IPS DF 4.7 (cell line): ENCODE results near the gene ROBO1.

Experiments used
- DNase-seq: peaks from one replicate; pipeline ENCODE4 v3.0.0-alpha.2; 2013; ENCODE audit warnings: low spot score; ENCODE audit errors: extremely low read depth

Gene ROBO1

DNA sequence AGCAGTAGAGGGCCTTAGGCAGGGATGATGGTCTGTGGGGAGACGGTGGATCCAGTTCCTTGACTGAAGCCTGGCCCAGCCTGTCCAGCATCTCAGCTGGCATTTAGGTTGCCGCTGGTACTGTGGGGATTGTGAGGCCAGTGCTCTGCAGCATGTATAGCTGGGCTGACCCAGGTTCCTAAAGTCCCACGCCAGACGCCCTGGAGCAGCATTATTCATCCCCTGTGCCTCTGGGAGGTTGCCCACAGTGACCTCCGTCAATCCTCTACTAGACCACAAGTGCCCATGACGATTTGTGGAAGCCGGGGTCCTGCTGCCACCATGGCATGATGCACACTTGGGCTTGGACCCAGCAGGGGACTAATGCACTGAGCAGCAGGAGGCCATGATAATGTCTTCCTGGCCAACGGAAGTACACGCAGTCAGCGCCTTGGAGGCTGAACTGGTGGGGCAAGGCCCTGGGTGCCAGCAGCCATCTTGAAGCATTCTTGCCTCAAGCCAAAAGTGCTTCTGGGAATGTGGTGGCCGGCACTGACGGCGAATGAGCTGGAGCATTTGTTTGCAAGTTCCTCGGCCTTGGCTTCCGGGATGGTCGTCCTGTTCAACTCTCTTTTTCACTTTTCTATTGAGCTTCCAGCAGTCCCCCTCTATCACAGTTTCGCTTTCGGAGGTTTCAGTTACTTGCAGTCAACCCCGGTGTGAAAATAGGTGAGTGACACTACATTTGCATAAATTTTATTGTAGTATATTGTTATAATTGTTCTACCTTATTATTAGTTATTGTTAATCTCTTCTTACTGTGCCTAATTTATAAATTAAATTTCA is 949.4 kb downstream of the ROBO1 start:
- no peak for DNase-seq

GRCh38 chr3:78814893-78815562 is 952.8 kb downstream of the ROBO1 start:
- DNase-seq: no peak

GRCh38 chr3:78812166-78812565 is 955.6 kb downstream of the ROBO1 start:
- no peak for DNase-seq

DNA sequence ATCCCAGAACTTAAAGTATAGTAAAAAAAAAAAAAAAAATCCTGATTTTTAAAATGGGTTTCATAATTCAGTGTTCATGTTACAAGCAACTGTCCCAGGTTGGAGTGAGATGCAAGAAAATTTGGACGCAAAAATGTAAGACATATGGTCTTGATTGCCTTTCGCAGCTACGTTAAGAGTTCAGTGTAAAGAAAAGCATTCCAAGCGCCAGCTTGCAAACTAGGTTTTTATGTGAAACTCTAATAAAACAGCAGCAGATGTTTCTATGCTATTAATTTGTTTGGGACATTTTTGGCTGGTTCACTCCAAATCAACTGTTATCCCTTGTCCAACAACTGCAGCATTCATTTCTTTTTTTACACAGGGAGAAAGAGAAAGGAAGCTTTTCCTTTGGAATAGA is 957.8 kb downstream of the ROBO1 start:
- DNase-seq: no peak

DNA sequence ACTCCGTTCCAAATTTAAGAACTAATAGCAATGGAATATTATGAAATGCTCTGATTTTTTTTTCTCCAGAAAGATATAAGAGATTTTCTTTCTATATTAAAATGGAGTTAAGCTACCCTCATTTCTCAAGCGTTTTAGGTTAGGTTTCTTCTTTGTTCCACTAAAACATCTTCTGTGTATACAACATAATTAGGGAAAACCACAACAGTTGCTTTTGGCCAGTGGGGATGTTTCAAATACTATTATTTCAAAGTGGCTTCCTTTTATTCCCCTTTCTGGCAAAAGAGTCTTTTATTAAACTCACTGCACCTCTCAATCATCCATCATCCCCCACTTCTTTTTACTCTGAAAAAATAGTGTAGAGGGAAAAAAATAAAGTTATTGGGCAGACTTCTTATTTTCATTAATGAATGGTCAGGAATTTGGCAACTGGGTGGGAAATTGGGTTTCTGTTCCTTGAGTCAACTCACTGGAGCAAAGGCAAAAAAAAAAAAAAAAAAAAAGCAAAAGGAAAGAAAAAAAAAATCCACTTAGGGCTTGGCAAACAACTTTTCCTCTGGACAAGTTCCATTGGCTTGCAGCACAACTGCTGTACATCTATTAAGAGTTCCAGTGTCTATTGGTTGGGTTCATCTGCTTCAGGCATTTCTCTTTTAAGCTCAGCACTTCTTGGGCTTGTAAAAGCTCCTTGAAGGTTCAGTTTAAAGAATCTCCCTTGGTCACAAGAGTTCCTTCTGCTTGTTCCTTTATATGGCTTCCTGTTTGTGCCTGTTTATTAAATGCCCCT is 963.4 kb downstream of the ROBO1 start:
- DNase-seq: no peak

- no peak for DNase-seq
Measured at GRCh38 chr3:78802562-78802930, 965.3 kb downstream of the ROBO1 start.

- DNase-seq: no peak
Measured at GRCh38 chr3:78801926-78802561, 965.8 kb downstream of the ROBO1 start.

DNA sequence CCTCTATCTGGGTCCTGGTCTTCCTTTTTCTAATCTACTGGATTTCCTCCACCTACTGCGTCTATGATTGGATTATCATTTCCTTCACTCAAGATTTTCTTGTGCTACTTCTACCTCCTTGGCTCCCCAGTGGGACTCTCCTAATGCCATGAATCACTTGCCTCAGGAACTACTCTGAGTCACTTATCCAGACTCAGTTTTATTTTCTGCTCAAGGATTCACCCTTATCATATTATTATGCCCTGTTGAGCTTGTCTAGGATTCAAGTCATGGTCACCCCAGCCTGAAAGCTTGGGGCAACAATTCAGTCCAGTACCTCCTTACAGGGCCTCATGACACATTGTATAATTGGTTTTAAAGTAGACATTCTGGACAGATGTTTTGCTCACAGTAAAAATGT is 968.1 kb downstream of the ROBO1 start:
- no peak for DNase-seq

DNA sequence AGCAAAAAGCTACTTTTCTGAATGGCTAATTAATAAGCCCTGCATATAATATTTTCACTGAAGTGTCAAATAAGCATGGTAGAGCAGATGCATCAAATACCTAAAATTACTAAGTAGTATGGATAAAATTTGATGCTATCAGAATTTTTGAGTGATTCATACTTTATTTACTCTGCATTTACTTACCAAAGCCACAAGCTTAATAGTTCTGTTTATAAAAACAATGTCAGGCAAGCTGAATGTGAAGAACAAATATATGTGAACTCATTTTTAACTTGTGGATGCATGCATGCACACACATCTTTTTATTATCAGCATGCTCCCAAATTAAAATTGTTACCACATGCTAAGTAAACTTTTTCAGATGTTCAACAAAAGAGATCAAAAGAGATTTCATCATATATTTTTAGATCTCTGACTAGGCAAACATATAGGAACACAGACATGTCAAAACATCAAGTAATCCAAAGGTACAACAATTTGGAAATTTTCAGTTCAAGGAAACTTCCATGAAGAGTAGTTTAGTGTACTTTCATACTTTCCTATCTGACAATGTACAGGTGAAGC is 969.4 kb downstream of the ROBO1 start:
- no peak for DNase-seq

DNA sequence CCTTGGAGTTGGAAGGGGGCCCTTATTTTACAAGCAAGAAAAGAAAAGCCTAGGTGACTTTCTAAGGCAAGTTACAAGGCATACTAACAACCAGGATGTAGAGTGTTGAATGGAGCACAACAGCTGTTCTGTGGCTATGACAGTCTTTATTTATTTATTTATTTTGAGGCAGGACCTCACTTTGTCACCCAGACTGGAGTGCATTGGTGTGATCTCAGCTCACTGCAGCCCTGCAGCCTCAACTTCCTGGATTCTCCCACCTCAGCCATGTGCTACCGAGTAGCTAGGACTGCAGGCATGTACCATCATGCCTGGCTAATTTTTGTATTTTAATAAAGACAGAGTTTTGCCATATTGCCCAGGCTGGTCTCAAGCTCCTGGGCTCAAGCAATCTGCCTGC is 973.4 kb downstream of the ROBO1 start:
- DNase-seq: no peak

GRCh38 chr3:78792733-78793132 is 975.1 kb downstream of the ROBO1 start:
- no peak for DNase-seq

DNA sequence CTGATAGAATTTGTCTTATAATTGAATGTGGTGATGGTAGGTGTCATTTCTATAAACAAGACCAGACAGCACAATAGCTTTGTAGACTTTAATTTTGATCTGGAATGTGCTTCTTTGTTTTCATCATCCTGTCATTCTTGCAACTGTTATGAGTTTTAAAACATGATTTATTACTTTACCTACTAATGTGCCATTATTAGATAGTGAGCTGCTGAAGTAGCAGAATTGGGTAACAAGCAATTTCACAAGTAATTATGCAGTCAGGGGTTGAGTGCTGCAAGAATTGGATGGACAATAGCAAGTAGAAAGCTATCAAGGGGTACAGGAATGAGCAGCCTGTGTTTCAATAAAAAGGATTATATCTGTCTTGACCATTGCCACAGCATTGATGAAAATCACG is 975.6 kb downstream of the ROBO1 start:
- DNase-seq: no peak

GRCh38 chr3:78791753-78792152 is 976.0 kb downstream of the ROBO1 start:
- DNase-seq: no peak

GRCh38 chr3:78788839-78789238 is 979.0 kb downstream of the ROBO1 start:
- no peak for DNase-seq

DNA sequence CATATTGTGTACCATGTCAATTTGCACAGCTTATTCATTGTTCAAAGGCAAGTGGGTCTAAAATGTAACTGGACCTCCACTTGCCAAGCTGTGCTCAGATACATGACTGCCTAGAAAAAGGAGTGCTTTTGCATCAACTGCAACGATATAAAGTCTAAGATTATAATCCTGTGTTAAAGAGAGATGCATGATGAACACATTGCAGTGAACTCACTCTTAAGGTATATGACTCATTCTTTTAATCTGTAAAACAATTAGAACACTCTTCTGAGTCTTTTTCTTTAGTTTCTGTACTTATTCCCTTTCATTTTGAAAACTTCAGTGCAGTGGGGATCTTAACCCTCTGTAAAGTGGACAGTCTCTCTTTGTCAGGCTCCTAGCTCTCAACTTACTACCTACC is 982.8 kb downstream of the ROBO1 start:
- no peak for DNase-seq

- no peak for DNase-seq
Measured at GRCh38 chr3:78781351-78781750, 986.4 kb downstream of the ROBO1 start.

GRCh38 chr3:78765671-78766485 is 1001.9 kb downstream of the ROBO1 start:
- no peak for DNase-seq

GRCh38 chr3:78764634-78765033 is 1003.2 kb downstream of the ROBO1 start:
- no peak for DNase-seq

DNA sequence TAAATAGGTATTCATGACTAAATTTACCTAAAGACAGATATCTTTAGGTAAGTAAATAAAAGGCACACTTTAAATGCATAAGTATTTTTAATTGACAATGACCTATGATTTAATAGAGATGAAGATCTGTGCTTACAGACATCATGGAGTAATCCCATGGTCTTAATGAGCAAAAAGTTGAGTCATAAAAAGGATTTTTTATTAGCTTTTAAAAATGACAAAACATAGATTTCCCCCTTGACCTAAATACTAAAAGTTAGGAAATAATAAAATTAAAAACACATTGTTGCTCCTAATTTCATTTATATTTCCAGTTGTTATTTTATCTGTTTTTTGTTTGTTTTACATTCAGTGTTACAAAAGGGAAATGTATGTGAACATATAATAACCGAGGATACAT is 1005.7 kb downstream of the ROBO1 start:
- DNase-seq: no peak

GRCh38 chr3:78761126-78761525 is 1006.7 kb downstream of the ROBO1 start:
- no peak for DNase-seq

DNA sequence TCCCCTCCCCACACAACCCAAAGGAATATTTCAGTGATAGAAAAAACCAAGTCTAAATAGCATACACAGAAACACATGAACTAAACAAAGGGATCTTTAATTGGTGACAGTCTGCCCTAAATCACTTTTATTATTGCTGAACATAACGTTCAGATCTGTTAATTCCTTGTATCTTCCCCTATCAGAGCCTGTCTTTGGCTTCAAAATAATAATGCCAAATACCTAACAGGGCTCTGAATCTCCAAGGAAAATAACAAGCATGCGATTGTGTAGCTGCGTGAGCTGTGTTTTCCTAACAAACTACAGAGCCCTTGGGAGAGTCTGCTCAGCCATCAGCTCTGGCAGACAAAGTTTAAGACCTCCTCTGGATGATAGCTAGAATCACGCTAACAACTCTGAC is 1010.1 kb downstream of the ROBO1 start:
- no peak for DNase-seq
